ENCODE results near the gene DENND1A.

- TF ChIP-seq TAF1 (conservative IDR thresholded peaks at IDR 0.05) (no peak), RXRA (IDR thresholded peaks at IDR 0.05) (peak in 1 of 2 donors; percentile 5)
These were observed 3.7 kb upstream of the DENND1A start for GRCh38 chr9:123933440-123934212.
